ENCODE data around the gene ARID3C. TPM values are rescaled to one million over a fixed set of nuclear protein-coding genes. Genes with fewer than 3 reads are reported as not detected.

The ARID3C gene
- total RNA-seq, 1 donor from 2014 or later, result not detected

DNA sequence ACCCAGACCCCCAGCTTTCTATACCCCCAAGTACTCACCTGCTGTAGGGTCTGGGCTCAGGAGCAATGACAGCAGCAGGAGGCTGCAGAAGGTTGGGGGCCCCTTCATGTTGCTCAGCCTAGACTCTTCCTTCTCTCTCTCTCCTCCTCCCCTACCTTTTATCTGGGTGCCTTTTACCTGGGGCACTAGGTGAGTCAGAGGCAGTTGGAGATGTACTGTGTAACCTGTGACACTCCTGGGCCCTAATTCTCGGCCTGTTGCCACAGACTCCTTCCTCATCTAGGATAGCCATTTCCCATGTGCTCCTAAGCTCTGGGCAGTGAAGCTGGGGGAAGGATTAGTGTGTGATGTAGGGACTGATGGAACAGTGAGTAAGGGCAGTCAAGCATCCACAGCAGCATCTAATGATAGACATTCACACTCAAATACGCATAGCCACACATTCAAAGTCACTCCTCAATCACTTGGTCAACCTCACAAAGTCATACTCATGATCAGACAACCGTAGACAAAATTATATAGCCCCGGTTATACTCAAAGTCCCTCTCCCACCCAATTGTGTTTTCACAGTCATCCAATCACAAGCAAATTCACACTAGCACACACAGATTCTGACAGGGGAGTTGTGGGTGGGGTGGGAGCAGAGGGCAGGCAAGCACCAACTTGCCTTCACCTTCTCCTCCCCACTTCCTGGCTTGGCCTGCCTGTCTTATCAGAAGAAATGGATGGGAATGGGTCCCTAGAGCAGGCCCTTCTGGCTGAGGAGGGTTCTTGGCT is 33.8 kb upstream of the ARID3C start, which contains the start of gene CCL27:
Gene CCL27, minus strand, starts transcription at position 132 of the 777 bp plus-strand sequence. Its CDS starts 24 bp downstream, at position 108.
- Histone ChIP-seq H3K9me3 (replicated peaks) (no peaks in the 10 kb centered on the region), H3K36me3 (peaks cover 22% of the 10 kb centered on the region), H3K27me3 (ENCODE audit: low read depth) (no peaks in the 10 kb centered on the region), H3K27ac (replicated peaks) (peak within 1 kb of the TSS; percentile 98), H3K4me3 (no peak within 1 kb of the TSS), H3K4me1 (peaks cover 29% of the 10 kb centered on the region)
- no peak for DNase-seq
- no peak for TF ChIP-seq CTCF (IDR thresholded peaks at IDR 0.05; ENCODE audit: borderline replicate concordance)
- intact Hi-C loops (cut with micrococcal nuclease), result no loop called here

GRCh38 chr9:34659592-34660253 is 30.9 kb upstream of the ARID3C start:
- intact Hi-C loops (cut with micrococcal nuclease), result no loop called here
- H3K9me3 ChIP-seq (replicated peaks), result no peaks in the 10 kb centered on the region
- peaks cover 22% of the 10 kb centered on the region for H3K36me3 ChIP-seq
- H3K4me3 ChIP-seq, result no peak overlapping the region
- DNase-seq, result no peak
- peaks cover 27% of the 10 kb centered on the region for H3K4me1 ChIP-seq
- TF ChIP-seq CTCF (IDR thresholded peaks at IDR 0.05; ENCODE audit: borderline replicate concordance), result no peak
- no peak overlapping the region for H3K27ac ChIP-seq (replicated peaks)
- no peaks in the 10 kb centered on the region for H3K27me3 ChIP-seq (ENCODE audit: low read depth)

GRCh38 chr9:34658461-34658860 is 29.6 kb upstream of the ARID3C start:
- Histone ChIP-seq H3K36me3 (peaks cover 22% of the 10 kb centered on the region), H3K9me3 (replicated peaks) (no peaks in the 10 kb centered on the region), H3K27ac (replicated peaks) (no peak overlapping the region), H3K27me3 (ENCODE audit: low read depth) (no peaks in the 10 kb centered on the region), H3K4me3 (no peak overlapping the region), H3K4me1 (peaks cover 35% of the 10 kb centered on the region)
- intact Hi-C loops (cut with micrococcal nuclease), result no loop called here
- TF ChIP-seq CTCF (IDR thresholded peaks at IDR 0.05; ENCODE audit: borderline replicate concordance), result no peak
- no peak for DNase-seq

- H3K4me3 ChIP-seq, result no peak overlapping the region
- no peak overlapping the region for H3K27ac ChIP-seq (replicated peaks)
- H3K4me1 ChIP-seq, result peaks cover 48% of the 10 kb centered on the region
- intact Hi-C loops (cut with micrococcal nuclease), result no loop called here
- no peak for TF ChIP-seq CTCF (IDR thresholded peaks at IDR 0.05; ENCODE audit: borderline replicate concordance)
- peaks cover 22% of the 10 kb centered on the region for H3K36me3 ChIP-seq
- H3K9me3 ChIP-seq (replicated peaks), result no peaks in the 10 kb centered on the region
- no peaks in the 10 kb centered on the region for H3K27me3 ChIP-seq (ENCODE audit: low read depth)
- DNase-seq, result no peak
These were observed 28.1 kb upstream of the ARID3C start for GRCh38 chr9:34656992-34657391.

- intact Hi-C loops (cut with micrococcal nuclease), result no loop called here
- no peak for TF ChIP-seq CTCF (IDR thresholded peaks at IDR 0.05; ENCODE audit: borderline replicate concordance)
- H3K36me3 ChIP-seq, result peaks cover 15% of the 10 kb centered on the region
- no peaks in the 10 kb centered on the region for H3K9me3 ChIP-seq (replicated peaks)
- H3K4me1 ChIP-seq, result peaks cover 62% of the 10 kb centered on the region
- H3K4me3 ChIP-seq, result peak overlapping the region; percentile 37
- no peaks in the 10 kb centered on the region for H3K27me3 ChIP-seq (ENCODE audit: low read depth)
- DNase-seq, result no peak
- peak overlapping the region; percentile 93 for H3K27ac ChIP-seq (replicated peaks)
These were observed 26.5 kb upstream of the ARID3C start for GRCh38 chr9:34655394-34655793.

Data from left ventricle myocardium inferior (tissue), 1 donor.